Stomach (tissue), 9 donors: ENCODE measurements around the gene ENOX1. TPM values are rescaled to one million over a fixed set of nuclear protein-coding genes. Genes with fewer than 3 reads are reported as not detected.
A peak's percentile ranks its signal among the peaks of the same experiment; 100 is the strongest.

Source experiments
- DNase-seq, 2 donors: peaks; one replicate each; pipeline versions ENCODE4 v3.0.0 to v3.0.0-alpha.2; 2013 to 2019
- H3K27ac ChIP-seq, 5 donors: fragments of 200-600 bp in 4 of 5; sonication (generic) in 4 of 5; one replicate each; pipeline ENCODE4 v1.5.1; 2013 to 2019; ENCODE audit warnings: mild to moderate bottlenecking in 1 of 5, moderate library complexity in 1 of 5
- H3K27me3 ChIP-seq, 3 donors: fragments of 200-600 bp; sonication (generic); one replicate each; pipeline ENCODE4 v1.5.1; 2017 to 2019; ENCODE audit warnings: mixed run types in 1 of 3
- H3K36me3 ChIP-seq, 4 donors: fragments of 200-600 bp; sonication (generic); 1 replicate in 3 of 4; 2 replicates in 1 of 4; pipeline ENCODE4 v1.5.1; 2016 to 2019
- H3K4me1 ChIP-seq, 4 donors: fragments of 200-600 bp; sonication (generic); one replicate each; pipeline ENCODE4 v1.5.1; 2016 to 2019
- H3K4me3 ChIP-seq, 4 donors: fragments of 200-600 bp; sonication (generic) in 3 of 4; one replicate each; pipeline ENCODE4 v1.5.1; 2016 to 2019; ENCODE audit warnings: mild to moderate bottlenecking in 1 of 4
- H3K9me3 ChIP-seq, 4 donors: fragments of 200-600 bp; sonication (generic); one replicate each; pipeline ENCODE4 v1.5.1; 2016 to 2019
- CTCF ChIP-seq, 7 experiments: fragments of 450-650 bp in 4 of 7; fragments of 200-600 bp in 3 of 7; sonication (generic) in 3 of 7; IDR thresholded peaks; one replicate each; pipeline ENCODE4 v1.5.1; 2016 to 2019; ENCODE audit warnings: antibody characterized with exemption in 7 of 7, control low read depth in 2 of 7, mild to moderate bottlenecking in 1 of 7
- EP300 ChIP-seq: sonication (generic); formaldehyde crosslinking; IDR thresholded peaks from one replicate; pipeline ENCODE4 v1.6.1; 2017; ENCODE audit warnings: antibody characterized with exemption
- POLR2A ChIP-seq, 4 donors: fragments of 450-650 bp; IDR thresholded peaks; one replicate each; pipeline ENCODE4 v1.6.1; 2016; ENCODE audit warnings: antibody characterized with exemption in 4 of 4, control low read depth in 2 of 4, mild to moderate bottlenecking in 1 of 4, moderate library complexity in 1 of 4
- POLR2AphosphoS5 ChIP-seq, 3 donors: sonication (generic); formaldehyde crosslinking; IDR thresholded peaks; one replicate each; pipeline ENCODE4 v1.6.1; 2016; ENCODE audit warnings: antibody characterized with exemption in 3 of 3
- WGBS, 5 donors: extraction: QIAGEN DNeasy Blood & Tissue Kit in 3 of 5; methylation state at CpG; one replicate each; pipeline versions ENCODE4 v1.1.5 to v1.1.7; 2013 to 2018; 5-methylcytosine and 5-hydroxymethylcytosine counted together
- intact Hi-C: fragments of 100-400 bp; cut with DNase I; formaldehyde crosslinking; loops from one replicate; pipeline ENCODE4 v1.15.1; 2023; ENCODE audit warnings: low total_unique reads
- polyA plus RNA-seq, 3 donors: library from polyadenylated mRNA; stranded (reverse); fragments of 200-250 nt; gene quantifications; one replicate each; pipeline ENCODE4 v1.2.3, GENCODE V29; 2013
- total RNA-seq, 5 donors: library from RNA; depleted of rRNA; stranded (reverse); fragments of >200 nt; gene quantifications; one replicate each; pipeline versions ENCODE4 v1.1.0 to v1.2.3, GENCODE V29; 2014 to 2016
- donor health status: healthy with polysubstance abuse.
- donor health status: Bipolar disorder and iron deficiency.
- donor health status: healthy.

The ENOX1 gene
- total and polyA plus RNA-seq, 8 donors = 0.46 to 6.2 (median 1.4) TPM; not detected in 1

- Histone ChIP-seq H3K9me3 (peaks cover 0 to 7% (median 0%) of the 10 kb centered on the region in 4 donors), H3K4me1 (peaks cover 0 to 10% (median 0%) of the 10 kb centered on the region in 4 donors), H3K27me3 (no peaks in the 10 kb centered on the region), H3K36me3 (no peaks in the 10 kb centered on the region), H3K27ac (no peak overlapping the region), H3K4me3 (no peak overlapping the region)
- 32 to 52% (median 40%) methylated on average over 2 of the region's 2 CpGs for WGBS, 5 donors
- peak in 1 of 2 donors; percentile 27 for DNase-seq
- intact Hi-C loops = no loop called here
- TF ChIP-seq CTCF (IDR thresholded peaks at IDR 0.05) = no peak
- TF ChIP-seq POLR2A (IDR thresholded peaks at IDR 0.05) = no peak
- TF ChIP-seq POLR2AphosphoS5 (IDR thresholded peaks at IDR 0.05) = no peak
- TF ChIP-seq EP300 = no peak
These were observed 249.6 kb downstream of the ENOX1 start for GRCh38 chr13:43537124-43537523.

- no peaks in the 10 kb centered on the region for H3K4me1 ChIP-seq
- intact Hi-C loops = no loop called here
- DNase-seq = no peak
These were observed 257.0 kb downstream of the ENOX1 start for GRCh38 chr13:43529796-43530195.

GRCh38 chr13:43528992-43529391 is 257.8 kb downstream of the ENOX1 start:
- H3K4me1 ChIP-seq = no peaks in the 10 kb centered on the region

More at GRCh38 chr13:43529796-43530195, 257.0 kb downstream of the ENOX1 start:
- Histone ChIP-seq H3K36me3 (no peaks in the 10 kb centered on the region), H3K27ac (no peak overlapping the region), H3K9me3 (no peaks in the 10 kb centered on the region), H3K4me3 (no peak overlapping the region), H3K27me3 (no peaks in the 10 kb centered on the region)
- TF ChIP-seq EP300 (no peak), CTCF (IDR thresholded peaks at IDR 0.05) (no peak), POLR2AphosphoS5 (IDR thresholded peaks at IDR 0.05) (no peak), POLR2A (IDR thresholded peaks at IDR 0.05) (no peak)

GRCh38 chr13:43522788-43523187 is 264.0 kb downstream of the ENOX1 start:
- Histone ChIP-seq H3K4me3 (no peak overlapping the region), H3K9me3 (no peaks in the 10 kb centered on the region), H3K4me1 (no peaks in the 10 kb centered on the region), H3K27me3 (no peaks in the 10 kb centered on the region), H3K36me3 (no peaks in the 10 kb centered on the region), H3K27ac (no peak overlapping the region)
- DNase-seq = no peak
- no peak for TF ChIP-seq POLR2AphosphoS5 (IDR thresholded peaks at IDR 0.05)
- TF ChIP-seq EP300 = no peak
- TF ChIP-seq CTCF (IDR thresholded peaks at IDR 0.05) = no peak
- no peak for TF ChIP-seq POLR2A (IDR thresholded peaks at IDR 0.05)
- intact Hi-C loops = no loop called here

More at GRCh38 chr13:43528992-43529391, 257.8 kb downstream of the ENOX1 start:
- WGBS, 5 donors = 90 to 92% (median 91%) methylated on average over 6 of the region's 6 CpGs
- no peak for DNase-seq
- no peaks in the 10 kb centered on the region for H3K27me3 ChIP-seq
- TF ChIP-seq POLR2AphosphoS5 (IDR thresholded peaks at IDR 0.05) = no peak
- no peak for TF ChIP-seq EP300
- no peak for TF ChIP-seq POLR2A (IDR thresholded peaks at IDR 0.05)
- no peak for TF ChIP-seq CTCF (IDR thresholded peaks at IDR 0.05)
- no peaks in the 10 kb centered on the region for H3K36me3 ChIP-seq
- H3K4me3 ChIP-seq = no peak overlapping the region
- intact Hi-C loops = no loop called here
- no peaks in the 10 kb centered on the region for H3K9me3 ChIP-seq
- H3K27ac ChIP-seq = no peak overlapping the region
